ENCODE data around the gene PPFIBP2.

- TF ChIP-seq CTCF (IDR thresholded peaks at IDR 0.05; ENCODE audit: low read length) (no peak), EZH2phosphoT487 (IDR thresholded peaks at IDR 0.05; ENCODE audit: low read length) (no peak)
These were observed 159.3 kb downstream of the PPFIBP2 start, which contains the start of gene CYB5R2 for GRCh38 chr11:7672960-7673723.
